Natural killer cell (primary cell): ENCODE results near the gene PRR35. TPM values are rescaled to one million over a fixed set of nuclear protein-coding genes. Genes with fewer than 3 reads are reported as not detected.
A peak's percentile ranks its signal among the peaks of the same experiment; 100 is the strongest.

Source experiments
- ATAC-seq, 3 donors: fragments of 150-1000 bp in 2 of 3; fragments of 200-7000 bp in 1 of 3; cut with Tn5 transposase; 1 replicate in 1 of 3; 2 replicates in 2 of 3; pipeline ENCODE4 v1.10.0; 2021; ENCODE audit warnings: mild to moderate bottlenecking in 2 of 3, moderate library complexity in 2 of 3
- DNase-seq, 2 donors: peaks; one replicate each; pipeline versions ENCODE4 v3.0.0 to v3.0.0-alpha.2; 2013 to 2021; ENCODE audit warnings: mixed read lengths in 1 of 2
- H3K27ac ChIP-seq: one replicate; pipeline ENCODE4 v1.5.1; 2013; ENCODE audit warnings: mild to moderate bottlenecking, low read length
- H3K27me3 ChIP-seq: one replicate; pipeline ENCODE4 v1.6.1; 2013; ENCODE audit warnings: low read length; ENCODE audit not compliant: control insufficient read depth, insufficient read depth
- H3K36me3 ChIP-seq: one replicate; pipeline ENCODE4 v1.6.1; 2013; ENCODE audit warnings: low read length; ENCODE audit not compliant: control insufficient read depth, insufficient read depth
- H3K4me1 ChIP-seq: one replicate; pipeline ENCODE4 v1.6.1; 2013; ENCODE audit warnings: low read length; ENCODE audit not compliant: control insufficient read depth, insufficient read depth
- H3K4me3 ChIP-seq: one replicate; pipeline ENCODE4 v1.5.1; 2013; ENCODE audit warnings: low read length
- H3K9me3 ChIP-seq: one replicate; pipeline ENCODE4 v1.6.1; 2013; ENCODE audit warnings: low read length; ENCODE audit not compliant: control insufficient read depth, insufficient read depth
- H3K27ac Mint-ChIP-seq, 2 donors: one replicate each; pipeline ENCODE4 v1.8.0; 2022; ENCODE audit warnings: mild to moderate bottlenecking in 2 of 2, mixed read lengths in 2 of 2, moderate library complexity in 1 of 2
- H3K27me3 Mint-ChIP-seq, 2 donors: one replicate each; pipeline ENCODE4 v1.8.0; 2022; ENCODE audit warnings: low read depth in 2 of 2, mixed read lengths in 2 of 2
- H3K36me3 Mint-ChIP-seq: one replicate; pipeline ENCODE4 v1.8.0; 2022; ENCODE audit warnings: mixed read lengths
- H3K4me1 Mint-ChIP-seq, 2 donors: one replicate each; pipeline ENCODE4 v1.8.0; 2022; ENCODE audit warnings: mixed read lengths in 2 of 2
- H3K4me3 Mint-ChIP-seq: one replicate; pipeline ENCODE4 v1.8.0; 2022; ENCODE audit warnings: mild to moderate bottlenecking, moderate library complexity, mixed read lengths
- H3K9me3 Mint-ChIP-seq, 2 donors: one replicate each; pipeline ENCODE4 v1.8.0; 2022; ENCODE audit warnings: mixed read lengths in 2 of 2
- WGBS: methylation state at CpG from one replicate; pipeline ENCODE4 v1.1.7; 2013; ENCODE audit warnings: missing lambda C conversion rate; ENCODE audit not compliant: insufficient coverage; 5-methylcytosine and 5-hydroxymethylcytosine counted together
- intact Hi-C: fragments of 100-400 bp; cut with micrococcal nuclease; formaldehyde crosslinking; loops from one replicate; pipeline ENCODE4 v1.14.2; 2022
- total RNA-seq, 4 donors: library from RNA; stranded (reverse); fragments of 120-200 nt in 1 of 4; gene quantifications; one replicate each; pipeline versions ENCODE4 v1.2.3 to v1.2.4, GENCODE V29; 2013 to 2022
- TF ChIP-seq, protein P1 (sequence below): fragments of 200-600 bp; IDR thresholded peaks from one replicate; pipeline ENCODE4 v1.8.0; 2022; ENCODE audit warnings: antibody characterized with exemption

Gene PRR35
- total RNA-seq, 3 donors from 2014 or later (not counting 1 experiment from before 2014, with no cell fraction given): 0.20 TPM; not detected in 2

GRCh38 chr16:577796-578195, 17.6 kb downstream of the PRR35 start:
- H3K4me1 ChIP-seq: peaks cover 8% of the 10 kb centered on the region
- H3K27me3 ChIP-seq: no peaks in the 10 kb centered on the region
- intact Hi-C loops: loop anchor here (2.0 kb wide), 1 partner anchor 33 kb away; no protein-coding TSS in a partner anchor
- H3K4me3 ChIP-seq: no peak overlapping the region
- no peaks in the 10 kb centered on the region for H3K9me3 ChIP-seq
- ATAC-seq: no peak
- Mint-ChIP-seq H3K4me1 (no peaks in the 10 kb centered on the region), H3K27ac (no peak overlapping the region), H3K4me3 (no peak overlapping the region), H3K36me3 (no peaks in the 10 kb centered on the region), H3K9me3 (no peaks in the 10 kb centered on the region), H3K27me3 (no peaks in the 10 kb centered on the region)
- peaks cover 2% of the 10 kb centered on the region for H3K36me3 ChIP-seq
- 97% methylated on average over 13 of the region's 13 CpGs for WGBS
- H3K27ac ChIP-seq: no peak overlapping the region
- TF ChIP-seq, protein P1, sequence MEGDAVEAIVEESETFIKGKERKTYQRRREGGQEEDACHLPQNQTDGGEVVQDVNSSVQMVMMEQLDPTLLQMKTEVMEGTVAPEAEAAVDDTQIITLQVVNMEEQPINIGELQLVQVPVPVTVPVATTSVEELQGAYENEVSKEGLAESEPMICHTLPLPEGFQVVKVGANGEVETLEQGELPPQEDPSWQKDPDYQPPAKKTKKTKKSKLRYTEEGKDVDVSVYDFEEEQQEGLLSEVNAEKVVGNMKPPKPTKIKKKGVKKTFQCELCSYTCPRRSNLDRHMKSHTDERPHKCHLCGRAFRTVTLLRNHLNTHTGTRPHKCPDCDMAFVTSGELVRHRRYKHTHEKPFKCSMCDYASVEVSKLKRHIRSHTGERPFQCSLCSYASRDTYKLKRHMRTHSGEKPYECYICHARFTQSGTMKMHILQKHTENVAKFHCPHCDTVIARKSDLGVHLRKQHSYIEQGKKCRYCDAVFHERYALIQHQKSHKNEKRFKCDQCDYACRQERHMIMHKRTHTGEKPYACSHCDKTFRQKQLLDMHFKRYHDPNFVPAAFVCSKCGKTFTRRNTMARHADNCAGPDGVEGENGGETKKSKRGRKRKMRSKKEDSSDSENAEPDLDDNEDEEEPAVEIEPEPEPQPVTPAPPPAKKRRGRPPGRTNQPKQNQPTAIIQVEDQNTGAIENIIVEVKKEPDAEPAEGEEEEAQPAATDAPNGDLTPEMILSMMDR: no peak
- DNase-seq: no peak

GRCh38 chr16:578232-578869, 18.2 kb downstream of the PRR35 start:
- no peak overlapping the region for H3K4me3 Mint-ChIP-seq
- H3K27ac Mint-ChIP-seq: no peak overlapping the region
- no peaks in the 10 kb centered on the region for H3K27me3 ChIP-seq
- H3K4me3 ChIP-seq: no peak overlapping the region
- no peak overlapping the region for H3K27ac ChIP-seq
- no peaks in the 10 kb centered on the region for H3K4me1 Mint-ChIP-seq
- H3K36me3 ChIP-seq: peaks cover 2% of the 10 kb centered on the region
- H3K9me3 Mint-ChIP-seq: no peaks in the 10 kb centered on the region
- intact Hi-C loops: loop anchor here (2.0 kb wide), 1 partner anchor 32 kb away; no protein-coding TSS in a partner anchor
- H3K9me3 ChIP-seq: no peaks in the 10 kb centered on the region
- no peaks in the 10 kb centered on the region for H3K36me3 Mint-ChIP-seq
- DNase-seq: no peak
- TF ChIP-seq, protein P1: no peak
- no peak for ATAC-seq
- WGBS: 90% methylated on average over 24 of the region's 24 CpGs
- H3K27me3 Mint-ChIP-seq: no peaks in the 10 kb centered on the region
- peaks cover 8% of the 10 kb centered on the region for H3K4me1 ChIP-seq

DNA sequence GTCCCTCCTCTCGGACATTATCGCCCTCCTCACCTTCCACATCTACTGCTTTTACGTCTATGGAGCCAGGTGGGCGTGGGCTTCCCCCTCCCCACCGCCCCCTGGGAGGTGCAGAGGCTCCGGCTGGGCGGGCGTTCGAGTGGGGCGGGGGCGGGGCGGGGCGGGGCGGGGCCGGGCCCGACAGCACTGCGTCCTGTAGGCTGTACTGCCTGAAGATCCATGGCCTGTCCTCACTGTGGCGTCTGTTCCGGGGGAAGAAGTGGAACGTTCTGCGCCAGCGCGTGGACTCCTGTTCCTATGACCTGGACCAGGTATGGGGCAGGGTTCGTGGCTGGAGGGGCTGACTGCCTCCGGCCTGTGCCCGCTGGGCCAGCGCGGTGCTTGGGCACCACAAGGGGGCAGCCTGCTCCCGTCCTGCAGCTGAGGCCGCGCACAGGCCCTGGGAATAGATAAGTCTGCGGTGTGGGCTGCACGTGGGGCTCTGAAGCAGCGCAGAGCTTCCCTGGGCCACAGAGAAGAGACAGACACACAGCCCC, 18.7 kb downstream of the PRR35 start:
- Histone ChIP-seq H3K9me3 (no peaks in the 10 kb centered on the region), H3K36me3 (peaks cover 2% of the 10 kb centered on the region), H3K4me1 (peaks cover 8% of the 10 kb centered on the region), H3K27me3 (no peaks in the 10 kb centered on the region), H3K27ac (no peak overlapping the region), H3K4me3 (no peak overlapping the region)
- TF ChIP-seq, protein P1: peak; percentile 70
- ATAC-seq: peak; percentile 90 to 98 (median 95)
- DNase-seq: peak; percentile 57 to 83
- H3K27ac Mint-ChIP-seq: no peak overlapping the region
- H3K4me1 Mint-ChIP-seq: no peaks in the 10 kb centered on the region
- H3K4me3 Mint-ChIP-seq: no peak overlapping the region
- H3K27me3 Mint-ChIP-seq: no peaks in the 10 kb centered on the region
- intact Hi-C loops: loop anchor here (2.0 kb wide), 1 partner anchor 32 kb away; no protein-coding TSS in a partner anchor
- no peaks in the 10 kb centered on the region for H3K9me3 Mint-ChIP-seq
- WGBS: 32% methylated on average over 34 of the region's 34 CpGs
- no peaks in the 10 kb centered on the region for H3K36me3 Mint-ChIP-seq
